Endodermal cell (in vitro differentiated cells): Measurements from ENCODE around the gene CNTROB. TPM values are rescaled to one million over a fixed set of nuclear protein-coding genes. Genes with fewer than 3 reads are reported as not detected.
"Not testable (repeated sequence)": the region's sequence is repeated elsewhere in the genome, so short reads cannot be mapped to it uniquely, and the experiment has no call there.

Experiments
- DNase-seq: peaks from one replicate; pipeline ENCODE4 v3.0.0-alpha.2; 2017
- H3K27ac ChIP-seq: 2 replicates; pipeline ENCODE4 v1.5.1; 2013; ENCODE audit warnings: mild to moderate bottlenecking, low read depth, low read length, moderate library complexity
- H3K27me3 ChIP-seq: 2 replicates; pipeline ENCODE4 v1.6.1; 2013; ENCODE audit warnings: mild to moderate bottlenecking, low read length, moderate library complexity; ENCODE audit not compliant: insufficient read depth, control insufficient read depth, poor library complexity, severe bottlenecking
- H3K36me3 ChIP-seq: 2 replicates; pipeline ENCODE4 v1.7.0; 2013; ENCODE audit warnings: mild to moderate bottlenecking, low read length, moderate library complexity; ENCODE audit not compliant: control insufficient read depth, insufficient read depth
- H3K4me1 ChIP-seq: one replicate; pipeline ENCODE4 v1.7.0; 2013; ENCODE audit warnings: low read length; ENCODE audit not compliant: control insufficient read depth, insufficient read depth
- H3K4me3 ChIP-seq: 2 replicates; pipeline ENCODE4 v1.5.1; 2013; ENCODE audit warnings: mild to moderate bottlenecking, low read length, moderate library complexity
- H3K9ac ChIP-seq: 2 replicates; pipeline ENCODE4 v1.6.1; 2013; ENCODE audit warnings: mild to moderate bottlenecking, low read length, moderate library complexity; ENCODE audit not compliant: poor library complexity, severe bottlenecking; ENCODE audit errors: extremely low read depth
- H3K9me3 ChIP-seq: 2 replicates; pipeline ENCODE4 v1.6.1; 2013; ENCODE audit warnings: mild to moderate bottlenecking, low read length, moderate library complexity; ENCODE audit not compliant: control insufficient read depth
- H3K27ac Mint-ChIP-seq: 2 replicates; pipeline ENCODE4 v1.8.0; 2020; ENCODE audit warnings: mixed read lengths
- H3K27me3 Mint-ChIP-seq: 2 replicates; pipeline ENCODE4 v1.8.0; 2021; ENCODE audit warnings: mild to moderate bottlenecking, mixed read lengths; ENCODE audit not compliant: insufficient read depth
- H3K36me3 Mint-ChIP-seq: 2 replicates; pipeline ENCODE4 v1.8.0; 2020; ENCODE audit warnings: low read depth, mixed read lengths
- H3K4me1 Mint-ChIP-seq: 2 replicates; pipeline ENCODE4 v1.8.0; 2020; ENCODE audit warnings: mixed read lengths
- H3K4me3 Mint-ChIP-seq: 2 replicates; pipeline ENCODE4 v1.8.0; 2020; ENCODE audit warnings: mild to moderate bottlenecking, moderate library complexity, mixed read lengths
- H3K9me3 Mint-ChIP-seq: 2 replicates; pipeline ENCODE4 v1.8.0; 2020; ENCODE audit warnings: mild to moderate bottlenecking, mixed read lengths
- WGBS, 2 experiments: methylation state at CpG; one replicate each; pipeline versions ENCODE4 v1.1.5 to v1.1.7; 2013; ENCODE audit warnings: missing lambda C conversion rate in 2 of 2, mixed read lengths in 1 of 2; ENCODE audit not compliant: insufficient coverage in 1 of 2, insufficient read length in 1 of 2; 5-methylcytosine and 5-hydroxymethylcytosine counted together
- total RNA-seq, 2 donors: library from RNA; stranded (reverse); fragmentation: NEBNext Ultra II Directional in 1 of 2; extraction: Animal tissue kit (Norgen Biotek cat#: 25700) in 1 of 2; gene quantifications; 2 replicates in 1 of 2; 3 replicates in 1 of 2; pipeline ENCODE4 v1.2.1, GENCODE V29; 2021
- TF ChIP-seq, protein P1 (sequence below): fragments of 200-600 bp; sonication (generic); conservative IDR thresholded peaks from 2 replicates; pipeline ENCODE4 v1.5.0; 2021; ENCODE audit warnings: antibody characterized with exemption, mild to moderate bottlenecking

Gene CNTROB
- total RNA-seq, 2 donors from 2014 or later = 47.5 to 57.4 TPM

DNA sequence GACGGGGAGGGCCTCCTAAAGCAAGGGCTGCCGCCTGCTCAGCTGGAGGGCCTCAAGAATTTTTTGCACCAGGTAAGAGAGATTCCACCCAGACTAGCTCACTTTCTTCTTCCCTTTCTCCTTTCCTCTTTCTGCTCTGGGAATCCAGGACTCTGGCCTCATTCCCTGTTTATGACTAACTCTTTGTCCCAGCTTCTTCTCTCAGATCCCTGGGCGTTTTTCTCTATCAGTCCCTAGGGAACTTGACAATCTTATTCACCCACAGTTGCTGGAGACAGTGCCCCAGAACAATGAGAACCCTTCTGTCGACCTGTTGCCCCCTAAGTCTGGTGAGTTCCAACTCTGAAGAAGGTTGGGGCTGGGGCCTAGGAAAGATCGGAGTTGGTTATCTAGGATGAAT, 15.6 kb downstream of the CNTROB start:
- Histone ChIP-seq H3K4me3 (no peak overlapping the region), H3K27me3 (no peaks in the 10 kb centered on the region), H3K36me3 (peaks cover 69% of the 10 kb centered on the region), H3K9me3 (no peaks in the 10 kb centered on the region), H3K27ac (no peak overlapping the region), H3K9ac (no peak overlapping the region), H3K4me1 (no peaks in the 10 kb centered on the region)
- peaks cover 1% of the 10 kb centered on the region for H3K9me3 Mint-ChIP-seq
- no peaks in the 10 kb centered on the region for H3K27me3 Mint-ChIP-seq
- peaks cover 72% of the 10 kb centered on the region for H3K36me3 Mint-ChIP-seq
- H3K27ac Mint-ChIP-seq = no peak overlapping the region
- H3K4me3 Mint-ChIP-seq = no peak overlapping the region
- TF ChIP-seq, protein P1, sequence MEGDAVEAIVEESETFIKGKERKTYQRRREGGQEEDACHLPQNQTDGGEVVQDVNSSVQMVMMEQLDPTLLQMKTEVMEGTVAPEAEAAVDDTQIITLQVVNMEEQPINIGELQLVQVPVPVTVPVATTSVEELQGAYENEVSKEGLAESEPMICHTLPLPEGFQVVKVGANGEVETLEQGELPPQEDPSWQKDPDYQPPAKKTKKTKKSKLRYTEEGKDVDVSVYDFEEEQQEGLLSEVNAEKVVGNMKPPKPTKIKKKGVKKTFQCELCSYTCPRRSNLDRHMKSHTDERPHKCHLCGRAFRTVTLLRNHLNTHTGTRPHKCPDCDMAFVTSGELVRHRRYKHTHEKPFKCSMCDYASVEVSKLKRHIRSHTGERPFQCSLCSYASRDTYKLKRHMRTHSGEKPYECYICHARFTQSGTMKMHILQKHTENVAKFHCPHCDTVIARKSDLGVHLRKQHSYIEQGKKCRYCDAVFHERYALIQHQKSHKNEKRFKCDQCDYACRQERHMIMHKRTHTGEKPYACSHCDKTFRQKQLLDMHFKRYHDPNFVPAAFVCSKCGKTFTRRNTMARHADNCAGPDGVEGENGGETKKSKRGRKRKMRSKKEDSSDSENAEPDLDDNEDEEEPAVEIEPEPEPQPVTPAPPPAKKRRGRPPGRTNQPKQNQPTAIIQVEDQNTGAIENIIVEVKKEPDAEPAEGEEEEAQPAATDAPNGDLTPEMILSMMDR = no peak
- WGBS, 2 experiments = 93 to 95% methylated on average over 2 to 5 of the region's 5 CpGs
- DNase-seq = no peak
- no peaks in the 10 kb centered on the region for H3K4me1 Mint-ChIP-seq

- Histone ChIP-seq H3K9ac (no peak overlapping the region), H3K4me1 (no peaks in the 10 kb centered on the region), H3K36me3 (peaks cover 44% of the 10 kb centered on the region), H3K27ac (no peak overlapping the region), H3K9me3 (no peaks in the 10 kb centered on the region), H3K4me3 (no peak overlapping the region), H3K27me3 (no peaks in the 10 kb centered on the region)
- Mint-ChIP-seq H3K4me3 (no peak overlapping the region), H3K4me1 (peaks cover 2% of the 10 kb centered on the region), H3K36me3 (peaks cover 47% of the 10 kb centered on the region), H3K9me3 (peaks cover 7% of the 10 kb centered on the region), H3K27ac (no peak overlapping the region), H3K27me3 (no peaks in the 10 kb centered on the region)
- TF ChIP-seq, protein P1 = no peak
- no peak for DNase-seq
- WGBS, 2 experiments = 67 to 83% methylated on average over 1 to 3 of the region's 3 CpGs
Measured at GRCh38 chr17:7950578-7950977, 18.6 kb downstream of the CNTROB start.

GRCh38 chr17:7951143-7951792, 19.3 kb downstream of the CNTROB start:
- H3K4me3 ChIP-seq = no peak overlapping the region
- peaks cover 2% of the 10 kb centered on the region for H3K4me1 Mint-ChIP-seq

GRCh38 chr17:7953266-7953665, 21.3 kb downstream of the CNTROB start:
- not testable (repeated sequence) for H3K9ac ChIP-seq, H3K27me3 Mint-ChIP-seq, H3K4me3 ChIP-seq, H3K27ac Mint-ChIP-seq, DNase-seq, H3K4me3 Mint-ChIP-seq, H3K27me3 ChIP-seq, H3K27ac ChIP-seq, H3K4me1 ChIP-seq, H3K9me3 Mint-ChIP-seq, H3K4me1 Mint-ChIP-seq, H3K9me3 ChIP-seq
- H3K36me3 Mint-ChIP-seq = peaks cover 26% of the 10 kb centered on the region
- WGBS, 2 experiments = 88 to 96% methylated on average over 9 to 13 of the region's 13 CpGs
- H3K36me3 ChIP-seq = peaks cover 21% of the 10 kb centered on the region

More at GRCh38 chr17:7951143-7951792, 19.3 kb downstream of the CNTROB start:
- peaks cover 37% of the 10 kb centered on the region for H3K36me3 ChIP-seq
- Mint-ChIP-seq H3K27ac (no peak overlapping the region), H3K9me3 (peaks cover 7% of the 10 kb centered on the region), H3K27me3 (no peaks in the 10 kb centered on the region), H3K4me3 (no peak overlapping the region), H3K36me3 (peaks cover 40% of the 10 kb centered on the region)
- no peaks in the 10 kb centered on the region for H3K27me3 ChIP-seq
- no peaks in the 10 kb centered on the region for H3K4me1 ChIP-seq
- H3K27ac ChIP-seq = no peak overlapping the region
- 82 to 100% methylated on average over 3 to 5 of the region's 5 CpGs for WGBS, 2 experiments
- no peak overlapping the region for H3K9ac ChIP-seq
- H3K9me3 ChIP-seq = no peaks in the 10 kb centered on the region
- TF ChIP-seq, protein P1 = no peak
- no peak for DNase-seq
